ENCODE results near the gene OSBP2. TPM values are rescaled to one million over a fixed set of nuclear protein-coding genes. Genes with fewer than 3 reads are reported as not detected.

OSBP2 gene
- total and polyA plus RNA-seq, 10 of the 15 experiments (the other 5 are each of a cell fraction or from before 2014, with no cell fraction given) = 0.11 to 7.7 (median 3.6) TPM

DNA sequence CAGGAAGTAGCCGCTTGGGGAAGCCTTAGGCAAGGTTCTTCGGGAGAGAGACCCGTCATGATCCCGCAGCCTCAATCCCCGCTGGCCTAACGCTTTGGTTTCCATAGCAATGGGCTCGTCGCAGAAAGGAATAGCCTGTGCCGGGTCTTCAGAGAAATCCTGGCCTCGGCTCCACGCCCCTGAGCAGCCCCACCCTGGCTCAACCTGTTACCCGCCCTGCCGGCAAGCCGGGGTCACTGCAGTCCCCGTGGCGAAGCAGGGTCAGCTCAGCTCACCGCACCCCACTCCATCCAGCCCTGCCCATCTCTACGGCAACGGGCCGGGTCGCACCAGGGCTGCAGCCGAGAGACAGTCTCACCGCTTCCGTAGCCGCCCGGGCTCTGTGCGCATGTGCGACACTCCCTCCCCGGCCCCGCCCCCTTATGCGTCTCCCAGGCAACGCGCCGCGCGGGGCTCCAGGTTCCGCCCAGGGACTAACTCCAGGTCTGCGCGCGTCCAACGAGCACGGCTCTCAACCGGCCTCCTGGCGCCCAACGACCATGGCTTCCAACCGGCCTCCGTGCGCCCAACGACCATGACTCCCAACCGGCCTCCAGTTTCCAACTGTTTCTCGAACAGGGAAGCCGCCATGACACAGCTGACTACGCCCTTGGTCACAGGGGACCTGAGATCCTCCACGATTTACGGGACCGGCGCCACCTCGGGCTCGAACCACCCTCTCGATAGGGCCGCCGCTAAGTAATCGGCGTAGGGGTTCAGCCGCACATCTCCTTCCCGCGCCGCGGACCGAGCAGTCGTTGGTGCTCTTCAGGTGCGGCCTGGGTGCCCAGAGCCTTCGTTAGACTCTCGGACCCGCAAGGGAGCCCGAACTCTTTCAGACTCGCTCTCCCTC lies 26.9 kb upstream of the OSBP2 start, which contains the start of gene DUSP18 (continued):
- TF ChIP-seq, protein P1, sequence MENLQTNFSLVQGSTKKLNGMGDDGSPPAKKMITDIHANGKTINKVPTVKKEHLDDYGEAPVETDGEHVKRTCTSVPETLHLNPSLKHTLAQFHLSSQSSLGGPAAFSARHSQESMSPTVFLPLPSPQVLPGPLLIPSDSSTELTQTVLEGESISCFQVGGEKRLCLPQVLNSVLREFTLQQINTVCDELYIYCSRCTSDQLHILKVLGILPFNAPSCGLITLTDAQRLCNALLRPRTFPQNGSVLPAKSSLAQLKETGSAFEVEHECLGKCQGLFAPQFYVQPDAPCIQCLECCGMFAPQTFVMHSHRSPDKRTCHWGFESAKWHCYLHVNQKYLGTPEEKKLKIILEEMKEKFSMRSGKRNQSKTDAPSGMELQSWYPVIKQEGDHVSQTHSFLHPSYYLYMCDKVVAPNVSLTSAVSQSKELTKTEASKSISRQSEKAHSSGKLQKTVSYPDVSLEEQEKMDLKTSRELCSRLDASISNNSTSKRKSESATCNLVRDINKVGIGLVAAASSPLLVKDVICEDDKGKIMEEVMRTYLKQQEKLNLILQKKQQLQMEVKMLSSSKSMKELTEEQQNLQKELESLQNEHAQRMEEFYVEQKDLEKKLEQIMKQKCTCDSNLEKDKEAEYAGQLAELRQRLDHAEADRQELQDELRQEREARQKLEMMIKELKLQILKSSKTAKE (IDR thresholded peaks at IDR 0.05; ENCODE audit: low read depth, poor library complexity, severe bottlenecking) = no peak
- TF ChIP-seq SMC3 (IDR thresholded peaks at IDR 0.05; ENCODE audit: borderline replicate concordance, low read length) (no peak), MTA2 (IDR thresholded peaks at IDR 0.05; ENCODE audit: low read depth) (no peak), IKZF2 (IDR thresholded peaks at IDR 0.05) (no peak), SPI1 (IDR thresholded peaks at IDR 0.05; ENCODE audit: borderline replicate concordance, insufficient read depth, low read depth, low read length) (no peak; the same call in 1 of the 2 replicates), ZSCAN29 (IDR thresholded peaks at IDR 0.05) (no peak), NR2F1 (conservative IDR thresholded peaks at IDR 0.05) (no peak), MYC (IDR thresholded peaks at IDR 0.05; ENCODE audit: insufficient read depth, insufficient read length, insufficient replicate concordance, low read length, severe bottlenecking) (no peak), CEBPB (IDR thresholded peaks at IDR 0.05; ENCODE audit: borderline replicate concordance in 1 of 2, low read depth in 2 of 2, low read length in 2 of 2) (no peak), RAD21 (IDR thresholded peaks at IDR 0.05; ENCODE audit: insufficient read depth, low read depth, low read length) (no peak), KAT2A (conservative IDR thresholded peaks at IDR 0.05; ENCODE audit: control insufficient read depth, low read depth, low read length) (no peak), ESRRA (IDR thresholded peaks at IDR 0.05; ENCODE audit: low read length) (no peak), RFX5 (IDR thresholded peaks at IDR 0.05; ENCODE audit: low read depth, low read length) (no peak), ZNF622 (IDR thresholded peaks at IDR 0.05) (no peak)
- TF ChIP-seq, protein P2, sequence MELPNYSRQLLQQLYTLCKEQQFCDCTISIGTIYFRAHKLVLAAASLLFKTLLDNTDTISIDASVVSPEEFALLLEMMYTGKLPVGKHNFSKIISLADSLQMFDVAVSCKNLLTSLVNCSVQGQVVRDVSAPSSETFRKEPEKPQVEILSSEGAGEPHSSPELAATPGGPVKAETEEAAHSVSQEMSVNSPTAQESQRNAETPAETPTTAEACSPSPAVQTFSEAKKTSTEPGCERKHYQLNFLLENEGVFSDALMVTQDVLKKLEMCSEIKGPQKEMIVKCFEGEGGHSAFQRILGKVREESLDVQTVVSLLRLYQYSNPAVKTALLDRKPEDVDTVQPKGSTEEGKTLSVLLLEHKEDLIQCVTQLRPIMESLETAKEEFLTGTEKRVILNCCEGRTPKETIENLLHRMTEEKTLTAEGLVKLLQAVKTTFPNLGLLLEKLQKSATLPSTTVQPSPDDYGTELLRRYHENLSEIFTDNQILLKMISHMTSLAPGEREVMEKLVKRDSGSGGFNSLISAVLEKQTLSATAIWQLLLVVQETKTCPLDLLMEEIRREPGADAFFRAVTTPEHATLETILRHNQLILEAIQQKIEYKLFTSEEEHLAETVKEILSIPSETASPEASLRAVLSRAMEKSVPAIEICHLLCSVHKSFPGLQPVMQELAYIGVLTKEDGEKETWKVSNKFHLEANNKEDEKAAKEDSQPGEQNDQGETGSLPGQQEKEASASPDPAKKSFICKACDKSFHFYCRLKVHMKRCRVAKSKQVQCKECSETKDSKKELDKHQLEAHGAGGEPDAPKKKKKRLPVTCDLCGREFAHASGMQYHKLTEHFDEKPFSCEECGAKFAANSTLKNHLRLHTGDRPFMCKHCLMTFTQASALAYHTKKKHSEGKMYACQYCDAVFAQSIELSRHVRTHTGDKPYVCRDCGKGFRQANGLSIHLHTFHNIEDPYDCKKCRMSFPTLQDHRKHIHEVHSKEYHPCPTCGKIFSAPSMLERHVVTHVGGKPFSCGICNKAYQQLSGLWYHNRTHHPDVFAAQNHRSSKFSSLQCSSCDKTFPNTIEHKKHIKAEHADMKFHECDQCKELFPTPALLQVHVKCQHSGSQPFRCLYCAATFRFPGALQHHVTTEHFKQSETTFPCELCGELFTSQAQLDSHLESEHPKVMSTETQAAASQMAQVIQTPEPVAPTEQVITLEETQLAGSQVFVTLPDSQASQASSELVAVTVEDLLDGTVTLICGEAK (IDR thresholded peaks at IDR 0.05; ENCODE audit: borderline replicate concordance) = no peak
- TF ChIP-seq, protein P3, sequence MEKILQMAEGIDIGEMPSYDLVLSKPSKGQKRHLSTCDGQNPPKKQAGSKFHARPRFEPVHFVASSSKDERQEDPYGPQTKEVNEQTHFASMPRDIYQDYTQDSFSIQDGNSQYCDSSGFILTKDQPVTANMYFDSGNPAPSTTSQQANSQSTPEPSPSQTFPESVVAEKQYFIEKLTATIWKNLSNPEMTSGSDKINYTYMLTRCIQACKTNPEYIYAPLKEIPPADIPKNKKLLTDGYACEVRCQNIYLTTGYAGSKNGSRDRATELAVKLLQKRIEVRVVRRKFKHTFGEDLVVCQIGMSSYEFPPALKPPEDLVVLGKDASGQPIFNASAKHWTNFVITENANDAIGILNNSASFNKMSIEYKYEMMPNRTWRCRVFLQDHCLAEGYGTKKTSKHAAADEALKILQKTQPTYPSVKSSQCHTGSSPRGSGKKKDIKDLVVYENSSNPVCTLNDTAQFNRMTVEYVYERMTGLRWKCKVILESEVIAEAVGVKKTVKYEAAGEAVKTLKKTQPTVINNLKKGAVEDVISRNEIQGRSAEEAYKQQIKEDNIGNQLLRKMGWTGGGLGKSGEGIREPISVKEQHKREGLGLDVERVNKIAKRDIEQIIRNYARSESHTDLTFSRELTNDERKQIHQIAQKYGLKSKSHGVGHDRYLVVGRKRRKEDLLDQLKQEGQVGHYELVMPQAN (conservative IDR thresholded peaks at IDR 0.05) = peak; percentile 95
- TF ChIP-seq, protein P4, sequence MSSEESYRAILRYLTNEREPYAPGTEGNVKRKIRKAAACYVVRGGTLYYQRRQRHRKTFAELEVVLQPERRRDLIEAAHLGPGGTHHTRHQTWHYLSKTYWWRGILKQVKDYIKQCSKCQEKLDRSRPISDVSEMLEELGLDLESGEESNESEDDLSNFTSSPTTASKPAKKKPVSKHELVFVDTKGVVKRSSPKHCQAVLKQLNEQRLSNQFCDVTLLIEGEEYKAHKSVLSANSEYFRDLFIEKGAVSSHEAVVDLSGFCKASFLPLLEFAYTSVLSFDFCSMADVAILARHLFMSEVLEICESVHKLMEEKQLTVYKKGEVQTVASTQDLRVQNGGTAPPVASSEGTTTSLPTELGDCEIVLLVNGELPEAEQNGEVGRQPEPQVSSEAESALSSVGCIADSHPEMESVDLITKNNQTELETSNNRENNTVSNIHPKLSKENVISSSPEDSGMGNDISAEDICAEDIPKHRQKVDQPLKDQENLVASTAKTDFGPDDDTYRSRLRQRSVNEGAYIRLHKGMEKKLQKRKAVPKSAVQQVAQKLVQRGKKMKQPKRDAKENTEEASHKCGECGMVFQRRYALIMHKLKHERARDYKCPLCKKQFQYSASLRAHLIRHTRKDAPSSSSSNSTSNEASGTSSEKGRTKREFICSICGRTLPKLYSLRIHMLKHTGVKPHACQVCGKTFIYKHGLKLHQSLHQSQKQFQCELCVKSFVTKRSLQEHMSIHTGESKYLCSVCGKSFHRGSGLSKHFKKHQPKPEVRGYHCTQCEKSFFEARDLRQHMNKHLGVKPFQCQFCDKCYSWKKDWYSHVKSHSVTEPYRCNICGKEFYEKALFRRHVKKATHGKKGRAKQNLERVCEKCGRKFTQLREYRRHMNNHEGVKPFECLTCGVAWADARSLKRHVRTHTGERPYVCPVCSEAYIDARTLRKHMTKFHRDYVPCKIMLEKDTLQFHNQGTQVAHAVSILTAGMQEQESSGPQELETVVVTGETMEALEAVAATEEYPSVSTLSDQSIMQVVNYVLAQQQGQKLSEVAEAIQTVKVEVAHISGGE (CRISPR knock-in tag; IDR thresholded peaks at IDR 0.05) = no peak
